H7 (cell line): ENCODE measurements around the gene FHIT. TPM values are rescaled to one million over a fixed set of nuclear protein-coding genes. Genes with fewer than 3 reads are reported as not detected.

Source experiments
- DNase-seq: peaks from one replicate; pipeline ENCODE4 v3.0.0; 2012
- H3K27me3 ChIP-seq: 2 replicates; pipeline ENCODE4 v1.6.0; 2011; ENCODE audit warnings: mild to moderate bottlenecking, low read length; ENCODE audit not compliant: control insufficient read depth, insufficient read depth
- H3K36me3 ChIP-seq: replicated peaks from 2 replicates; pipeline ENCODE4 v1.5.1; 2011; ENCODE audit warnings: low read length; ENCODE audit not compliant: control insufficient read depth, insufficient read depth
- H3K4me3 ChIP-seq: 2 replicates; pipeline ENCODE4 v1.5.1; 2011; ENCODE audit warnings: low read depth, mild to moderate bottlenecking, control low read depth, low read length, moderate library complexity; ENCODE audit not compliant: insufficient read depth
- total RNA-seq: library from RNA; depleted of rRNA; stranded (reverse); fragments of >200 nt; shearing (Covaris generic); gene quantifications from 2 replicates; pipeline ENCODE4 v1.2.3, GENCODE V29; 2014

Gene FHIT
- total RNA-seq, 1 experiment from 2014 or later: 2.1 TPM

DNA sequence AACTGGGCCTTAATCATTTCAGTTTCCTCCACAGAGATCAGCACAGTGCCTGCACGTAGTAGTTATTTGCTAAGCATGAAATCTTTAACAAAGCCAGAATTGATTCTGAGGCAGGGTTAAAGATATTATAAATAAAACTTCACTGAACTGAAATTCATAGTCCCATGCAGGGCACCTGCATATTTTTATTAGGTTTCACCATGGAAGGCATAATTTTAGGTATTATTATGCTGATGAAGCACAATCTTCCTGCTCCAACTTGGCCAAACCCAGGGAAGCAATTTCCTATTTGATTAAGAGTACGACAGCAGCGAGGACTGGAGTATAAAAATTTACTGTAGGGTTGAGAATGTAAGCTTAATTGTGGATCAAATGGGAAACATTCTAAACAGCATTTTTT, 1131.0 kb downstream of the FHIT start:
- no peaks in the 10 kb centered on the region for H3K27me3 ChIP-seq
- H3K36me3 ChIP-seq: no peaks in the 10 kb centered on the region
- DNase-seq: no peak
- no peak overlapping the region for H3K4me3 ChIP-seq

DNA sequence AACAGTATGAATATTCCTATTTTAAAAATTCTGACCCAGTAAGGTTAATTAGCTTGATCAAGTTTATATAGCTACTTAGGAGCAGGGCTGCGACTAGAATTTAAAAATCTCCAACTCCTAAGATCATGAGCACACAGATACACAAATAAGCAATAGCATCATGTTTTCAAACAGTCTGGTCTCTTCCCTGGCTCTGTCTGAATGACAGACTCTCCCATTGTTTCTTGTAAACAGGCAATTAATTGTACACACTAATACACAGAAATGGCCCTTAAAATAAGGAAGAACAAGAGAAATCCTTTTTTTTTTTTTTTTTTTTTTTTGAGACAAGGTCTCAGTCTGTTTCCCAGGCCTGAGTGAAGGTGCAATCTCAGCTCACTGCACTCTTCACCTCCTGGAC, 1137.1 kb downstream of the FHIT start:
- H3K27me3 ChIP-seq: no peaks in the 10 kb centered on the region
- no peaks in the 10 kb centered on the region for H3K36me3 ChIP-seq
- DNase-seq: no peak
- no peak overlapping the region for H3K4me3 ChIP-seq

DNA sequence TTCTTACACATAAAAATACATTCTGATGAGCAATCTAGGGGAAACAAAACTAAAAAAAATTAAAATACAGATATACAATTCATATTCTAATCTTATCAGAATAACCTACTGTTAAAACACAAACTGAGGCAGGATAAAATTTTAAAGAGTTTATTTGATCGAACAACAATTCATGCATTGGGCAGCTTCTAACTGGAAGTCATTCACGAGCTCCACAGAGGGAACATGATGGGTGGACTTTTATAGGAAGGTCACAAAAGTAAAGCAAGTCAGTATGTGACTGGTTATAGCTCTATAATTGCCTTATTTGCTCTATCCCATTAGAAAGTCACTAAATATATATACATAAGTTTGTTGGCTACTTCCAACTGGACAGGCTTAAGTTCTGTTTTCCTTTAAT, 1144.0 kb downstream of the FHIT start:
- H3K27me3 ChIP-seq: no peaks in the 10 kb centered on the region
- no peaks in the 10 kb centered on the region for H3K36me3 ChIP-seq
- no peak overlapping the region for H3K4me3 ChIP-seq
- no peak for DNase-seq

DNA sequence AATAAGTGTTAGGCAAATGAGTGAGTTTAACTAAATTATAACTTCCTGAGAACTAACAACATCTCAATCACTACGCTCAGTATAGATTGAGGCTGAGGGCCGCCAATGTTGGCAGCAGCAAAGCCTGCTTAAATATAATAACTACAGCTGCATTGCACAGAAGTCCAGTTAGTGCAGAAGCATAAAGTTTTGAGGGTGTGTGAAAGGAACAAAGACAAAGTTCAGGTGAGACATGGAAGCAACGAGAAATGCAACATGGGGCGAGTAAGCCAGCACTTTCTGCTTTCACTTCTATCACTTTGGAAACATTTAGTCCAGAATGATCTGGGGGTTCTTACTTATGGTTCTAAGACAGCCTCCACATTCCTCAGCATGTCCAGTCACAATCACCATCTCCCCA, 1149.1 kb downstream of the FHIT start:
- Histone ChIP-seq H3K4me3 (no peak overlapping the region), H3K36me3 (no peaks in the 10 kb centered on the region), H3K27me3 (no peaks in the 10 kb centered on the region)
- no peak for DNase-seq

DNA sequence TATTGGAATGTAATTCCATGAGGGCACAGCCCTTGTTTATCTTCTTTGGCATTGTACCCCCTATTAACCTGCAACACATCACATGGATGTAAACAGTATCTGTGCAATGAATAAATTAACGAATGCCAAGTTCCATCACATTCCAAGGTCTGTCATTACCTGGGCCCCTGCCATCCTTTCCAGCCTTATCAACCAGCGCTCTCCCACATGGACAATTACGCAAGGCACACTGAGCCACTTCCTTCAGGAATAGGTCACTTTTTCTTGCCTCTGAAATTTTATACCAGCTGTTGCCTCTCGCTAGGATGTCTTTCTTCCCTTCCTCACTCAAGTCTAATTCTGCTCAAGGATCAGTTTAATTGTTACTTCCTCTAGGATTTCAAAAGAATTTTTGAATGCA, 1149.6 kb downstream of the FHIT start:
- DNase-seq: no peak
- Histone ChIP-seq H3K4me3 (no peak overlapping the region), H3K27me3 (no peaks in the 10 kb centered on the region), H3K36me3 (no peaks in the 10 kb centered on the region)

DNA sequence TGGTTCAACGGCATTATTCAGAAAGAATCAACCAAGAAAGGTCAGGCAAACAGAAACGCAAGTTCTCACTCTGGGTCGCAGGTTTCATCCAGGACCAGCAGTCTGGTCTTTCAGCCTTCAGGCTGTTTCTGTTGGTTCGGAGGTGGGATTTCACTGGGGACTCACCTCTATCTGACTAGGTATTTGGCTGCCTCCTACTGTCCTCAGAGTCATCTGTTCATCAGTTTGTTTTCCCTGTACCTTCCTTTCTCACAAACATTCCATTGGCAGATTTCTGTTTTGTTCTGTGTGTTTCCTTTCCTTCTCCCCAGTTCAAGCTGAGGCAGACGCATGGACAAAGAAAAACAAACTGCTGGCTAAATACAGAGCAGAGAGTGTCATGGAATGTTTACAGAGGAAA, 1154.8 kb downstream of the FHIT start:
- DNase-seq: no peak
- Histone ChIP-seq H3K4me3 (no peak overlapping the region), H3K27me3 (no peaks in the 10 kb centered on the region), H3K36me3 (no peaks in the 10 kb centered on the region)

DNA sequence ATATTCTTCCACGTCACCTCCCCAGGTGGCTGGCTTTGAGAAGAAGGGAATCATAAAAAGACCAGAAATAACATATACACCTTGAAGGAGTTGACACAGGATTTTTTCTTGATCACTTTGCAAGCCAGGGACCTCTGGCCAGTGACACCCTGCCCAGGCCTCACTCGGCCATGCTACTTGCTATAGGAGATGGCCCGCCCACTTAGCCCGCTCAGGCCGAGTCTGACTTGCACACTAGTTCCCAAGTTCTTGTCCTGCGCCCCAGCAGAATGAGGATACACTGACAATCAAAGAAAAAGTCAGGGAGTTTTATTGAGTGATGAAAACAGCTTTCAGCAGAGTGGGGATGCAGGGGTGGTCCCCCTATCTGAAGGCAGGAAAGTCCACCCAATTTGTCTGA, 1155.3 kb downstream of the FHIT start:
- H3K4me3 ChIP-seq: no peak overlapping the region
- DNase-seq: no peak
- no peaks in the 10 kb centered on the region for H3K27me3 ChIP-seq
- H3K36me3 ChIP-seq: no peaks in the 10 kb centered on the region

DNA sequence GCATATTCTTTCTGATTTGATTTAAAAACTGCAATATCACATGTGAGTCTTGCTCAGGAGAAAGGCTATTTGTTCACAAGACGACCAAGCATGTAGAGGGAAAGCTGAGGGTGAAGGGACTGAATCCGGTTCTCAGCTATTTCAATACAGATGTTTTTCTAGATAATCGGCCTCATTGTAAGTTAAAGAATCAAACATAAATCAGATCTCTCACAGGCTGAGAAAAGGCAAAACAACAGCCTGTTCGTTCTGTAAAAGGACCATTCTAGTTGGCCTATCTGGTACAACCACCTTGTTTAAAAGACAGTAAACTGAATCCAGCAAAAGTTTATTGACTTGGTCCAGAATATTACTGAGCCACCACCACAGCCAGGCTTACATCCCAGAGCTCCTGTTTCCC, 1155.7 kb downstream of the FHIT start:
- Histone ChIP-seq H3K27me3 (no peaks in the 10 kb centered on the region), H3K4me3 (no peak overlapping the region), H3K36me3 (no peaks in the 10 kb centered on the region)
- DNase-seq: no peak

DNA sequence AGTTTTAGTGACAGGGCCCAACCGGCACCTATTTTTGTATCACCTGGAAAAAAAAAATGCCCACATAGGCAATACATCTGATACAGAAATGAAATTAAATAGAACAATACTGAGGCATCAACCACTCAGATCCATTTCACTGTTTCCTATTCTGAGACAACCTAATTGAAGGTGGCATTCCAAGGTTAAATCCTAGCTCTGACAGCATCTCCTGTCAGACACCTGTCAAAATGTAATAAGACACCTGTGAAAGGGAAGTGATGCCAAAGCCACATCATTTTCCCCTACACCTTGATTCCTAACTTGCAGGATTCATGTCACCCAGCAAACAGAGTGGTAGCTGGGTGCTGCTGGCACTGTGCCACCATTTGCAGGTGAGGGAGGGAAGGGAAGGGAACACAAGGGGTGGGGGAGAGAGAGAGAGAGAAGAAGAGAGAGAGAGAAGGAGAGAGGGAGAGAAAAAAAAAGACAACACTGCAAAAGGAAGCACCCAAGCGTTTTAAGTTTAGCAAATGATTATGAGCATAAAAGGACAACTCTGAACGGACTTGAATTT, 1156.8 kb downstream of the FHIT start:
- no peak overlapping the region for H3K4me3 ChIP-seq

DNA sequence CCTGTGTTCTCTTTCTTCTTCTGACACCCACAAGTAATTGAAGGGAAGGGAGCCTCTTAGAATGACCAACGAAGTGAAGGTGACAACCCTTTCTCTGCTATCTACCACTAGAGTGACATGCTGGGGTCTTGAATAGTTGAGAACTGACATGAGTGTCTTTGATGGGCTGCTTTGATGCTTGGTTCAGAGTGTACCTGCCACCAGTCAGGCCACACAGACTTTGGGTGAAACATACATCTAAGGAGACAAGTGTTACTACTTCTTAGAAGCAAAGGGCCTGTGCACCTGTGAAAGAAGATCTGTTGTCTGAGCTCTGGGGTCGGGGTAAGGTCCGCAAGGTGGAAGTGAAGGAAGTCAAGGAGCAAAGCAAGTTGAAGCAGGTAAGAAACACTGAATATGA, 1160.7 kb downstream of the FHIT start:
- Histone ChIP-seq H3K4me3 (no peak overlapping the region), H3K27me3 (no peaks in the 10 kb centered on the region), H3K36me3 (no peaks in the 10 kb centered on the region)
- no peak for DNase-seq

More for the DNA sequence above, 1156.8 kb downstream of the FHIT start:
- no peaks in the 10 kb centered on the region for H3K36me3 ChIP-seq
- H3K27me3 ChIP-seq: no peaks in the 10 kb centered on the region
- no peak for DNase-seq

DNA sequence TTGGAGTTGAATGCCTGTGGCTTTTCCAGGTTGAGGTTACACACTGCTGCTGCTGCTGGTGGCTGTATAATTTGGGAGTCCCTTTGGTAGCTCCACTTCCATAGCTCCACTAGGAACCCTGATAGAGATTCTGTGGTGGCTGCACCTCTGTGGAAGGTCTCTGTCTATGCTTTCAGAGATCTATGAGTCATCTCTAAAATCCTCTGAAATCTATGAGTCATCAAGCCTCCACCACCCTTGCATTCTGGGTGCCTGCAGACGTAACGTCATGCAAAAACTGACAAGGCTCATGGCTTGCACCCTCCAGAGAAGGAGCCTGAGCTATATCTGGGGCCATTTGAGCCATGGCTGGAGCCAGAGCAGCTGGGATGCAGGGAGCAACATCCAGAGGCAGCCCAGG, 1164.4 kb downstream of the FHIT start:
- no peak for DNase-seq
- no peak overlapping the region for H3K4me3 ChIP-seq
- no peaks in the 10 kb centered on the region for H3K27me3 ChIP-seq
- no peaks in the 10 kb centered on the region for H3K36me3 ChIP-seq

DNA sequence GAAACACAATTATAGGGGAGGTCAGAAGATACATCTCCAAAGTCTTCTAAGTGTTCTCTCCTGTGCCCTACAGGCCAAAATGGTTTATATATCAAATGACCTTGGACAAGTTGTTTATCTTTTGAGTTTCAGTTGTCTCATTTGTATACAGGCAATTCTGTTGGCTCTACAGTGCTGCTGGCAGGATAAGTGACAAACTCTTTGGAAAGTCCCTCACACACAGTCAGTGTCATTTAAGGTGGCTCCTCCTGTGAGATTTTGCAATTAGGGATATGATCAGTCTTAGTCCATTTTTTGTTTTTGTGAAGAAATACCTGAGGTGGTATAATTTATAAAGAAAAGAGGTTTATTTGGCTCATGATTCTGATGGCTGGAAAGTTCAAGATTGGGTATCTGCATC, 1165.6 kb downstream of the FHIT start:
- H3K36me3 ChIP-seq: no peaks in the 10 kb centered on the region
- no peak for DNase-seq
- no peak overlapping the region for H3K4me3 ChIP-seq
- no peaks in the 10 kb centered on the region for H3K27me3 ChIP-seq

DNA sequence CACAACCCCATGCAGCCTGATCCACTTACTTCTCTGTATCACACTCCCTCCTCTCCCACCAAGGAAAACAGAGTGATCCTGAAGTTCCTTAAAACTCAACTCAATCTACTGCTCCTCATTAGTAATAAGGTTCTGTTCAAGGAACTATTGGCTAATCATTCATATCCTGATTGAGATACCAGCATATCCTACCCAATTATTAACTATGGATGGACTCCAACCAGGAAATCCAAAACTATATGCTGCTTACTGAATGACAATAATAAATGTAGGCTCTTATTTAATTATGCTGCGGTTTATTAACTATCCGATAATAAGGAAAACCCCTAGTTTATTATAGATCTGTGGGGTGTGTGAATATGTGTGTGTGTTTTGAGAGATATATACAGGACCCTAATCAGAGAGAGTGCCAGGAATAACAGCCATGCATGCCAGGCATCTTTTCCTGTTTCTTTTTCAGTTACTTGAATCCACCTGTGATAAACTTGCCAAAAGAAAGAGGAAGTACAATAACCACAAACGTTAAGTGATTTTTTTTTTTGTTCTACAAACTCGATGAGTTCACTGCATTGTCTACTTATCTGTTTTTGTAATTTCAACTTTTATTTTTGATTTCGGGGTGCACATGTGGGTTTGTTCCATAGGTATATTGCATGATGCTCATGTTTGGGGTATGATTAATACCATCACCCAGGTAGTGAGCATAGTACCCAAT, 1169.7 kb downstream of the FHIT start:
- Histone ChIP-seq H3K4me3 (no peak overlapping the region), H3K27me3 (no peaks in the 10 kb centered on the region), H3K36me3 (no peaks in the 10 kb centered on the region)
- DNase-seq: no peak

DNA sequence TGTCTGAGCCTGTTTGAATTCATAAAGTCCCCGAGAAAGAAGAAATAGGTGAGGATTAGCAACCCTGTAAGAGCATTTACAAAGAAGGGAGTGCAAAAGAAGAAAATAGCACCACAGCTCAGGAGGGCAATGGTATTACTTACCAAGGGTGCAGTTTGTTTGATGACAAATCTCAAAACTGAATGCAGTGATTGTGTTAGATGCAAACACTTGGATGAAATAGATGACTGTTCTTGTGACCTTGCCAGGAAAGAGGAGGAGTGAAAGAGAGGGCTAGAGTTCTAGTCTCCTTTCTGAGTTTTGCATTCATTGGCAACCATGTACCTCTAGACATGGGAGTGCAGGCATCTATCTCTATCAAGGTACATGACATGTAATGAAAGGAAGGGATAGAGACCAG, 1170.6 kb downstream of the FHIT start:
- no peak for DNase-seq
- Histone ChIP-seq H3K36me3 (no peaks in the 10 kb centered on the region), H3K4me3 (no peak overlapping the region), H3K27me3 (no peaks in the 10 kb centered on the region)

DNA sequence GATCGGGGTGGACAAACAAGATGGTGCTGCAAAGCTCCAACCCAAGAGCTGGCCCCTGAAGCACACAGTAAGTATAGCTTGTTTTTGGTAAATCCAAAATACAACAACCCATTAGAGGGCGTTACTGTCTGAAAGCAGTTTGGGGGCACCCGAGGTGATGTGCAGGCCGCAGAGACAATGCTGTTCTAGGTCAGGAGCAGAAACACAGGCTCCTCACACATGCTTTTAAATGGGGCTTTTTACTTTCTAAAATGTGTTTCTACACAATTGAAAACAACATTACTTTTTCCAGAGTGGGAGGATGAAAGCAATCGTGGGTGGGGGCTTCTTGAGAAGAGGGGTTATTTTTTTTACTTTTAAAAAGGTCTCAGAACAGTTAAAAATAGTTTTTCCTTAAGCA, 1172.2 kb downstream of the FHIT start:
- Histone ChIP-seq H3K4me3 (no peak overlapping the region), H3K27me3 (no peaks in the 10 kb centered on the region), H3K36me3 (no peaks in the 10 kb centered on the region)
- peak; percentile 16 for DNase-seq

DNA sequence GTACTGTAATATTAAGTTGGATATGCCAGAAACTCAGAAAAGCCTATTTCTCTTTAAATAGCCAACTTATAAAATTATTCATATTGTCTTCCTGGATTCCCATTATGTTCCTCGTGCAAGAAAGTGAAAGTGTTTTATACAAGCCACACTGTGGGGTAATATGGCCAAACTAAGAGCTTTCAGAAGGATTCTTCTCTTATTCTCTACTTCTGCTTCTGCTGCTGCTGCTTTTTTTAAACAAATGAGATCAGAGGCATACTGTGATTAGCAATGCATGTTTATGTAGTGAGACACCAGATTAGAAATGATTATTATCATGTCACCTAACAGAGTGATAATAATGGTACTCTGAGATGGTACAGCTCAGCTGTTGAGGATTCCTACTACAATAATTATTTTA, 1174.9 kb downstream of the FHIT start:
- Histone ChIP-seq H3K36me3 (no peaks in the 10 kb centered on the region), H3K27me3 (no peaks in the 10 kb centered on the region), H3K4me3 (no peak overlapping the region)
- no peak for DNase-seq
